Measurements from ENCODE around the gene GRIA2.

- TF ChIP-seq CTCF (IDR thresholded peaks at IDR 0.05), result no peak
- no peak for TF ChIP-seq EZH2 (IDR thresholded peaks at IDR 0.05; ENCODE audit: borderline replicate concordance, insufficient read depth, low read depth, low read length, poor library complexity, severe bottlenecking)
These were observed 70.5 kb downstream of the GRIA2 start for GRCh38 chr4:157291071-157291470.
